Measurements from ENCODE around the gene SLC25A1. TPM values are rescaled to one million over a fixed set of nuclear protein-coding genes. Genes with fewer than 3 reads are reported as not detected.
A peak's percentile ranks its signal among the peaks of the same experiment; 100 is the strongest.

SLC25A1 gene
- total RNA-seq, 6 experiments from 2014 or later: 80.2 to 128 (median 114) TPM

- intact Hi-C loops (cut with DNase I): no loop called here
- ATAC-seq (no peak), DNase-seq (no peak)
- Histone ChIP-seq H3K36me3 (no peaks in the 10 kb centered on the region), H3K9me3 (no peaks in the 10 kb centered on the region), H3K4me1 (peaks cover 0 to 16% (median 8%) of the 10 kb centered on the region in 4 donors), H3K4me3 (no peak overlapping the region), H3K27me3 (no peaks in the 10 kb centered on the region), H3K27ac (no peak overlapping the region)
- no peak for TF ChIP-seq POLR2A (IDR thresholded peaks at IDR 0.05)
- TF ChIP-seq CTCF (IDR thresholded peaks at IDR 0.05): no peak
- WGBS (ENCODE audit: insufficient coverage, low coverage, low lambda C conversion rate, missing lambda C conversion rate): 59% methylated on average over 7 of the region's 12 CpGs
These were observed 3.4 kb upstream of the SLC25A1 start for GRCh38 chr22:19181786-19182471.

- intact Hi-C loops (cut with DNase I): no loop called here
- ATAC-seq: no peak
- WGBS (ENCODE audit: insufficient coverage, low coverage, low lambda C conversion rate, missing lambda C conversion rate): 63% methylated on average over 5 of the region's 11 CpGs
These were observed 2.3 kb upstream of the SLC25A1 start for GRCh38 chr22:19180740-19181410.

GRCh38 chr22:19180234-19180633 lies 1.7 kb upstream of the SLC25A1 start:
- ATAC-seq: no peak
- intact Hi-C loops (cut with DNase I): no loop called here
- Histone ChIP-seq H3K27ac (peak overlapping the region in 1 of 3 donors; percentile 90), H3K9me3 (no peaks in the 10 kb centered on the region), H3K4me3 (no peak overlapping the region), H3K27me3 (no peaks in the 10 kb centered on the region), H3K4me1 (peaks cover 0 to 32% (median 19%) of the 10 kb centered on the region in 4 donors), H3K36me3 (no peaks in the 10 kb centered on the region)
- DNase-seq: no peak
- TF ChIP-seq CTCF (IDR thresholded peaks at IDR 0.05) (no peak), POLR2A (IDR thresholded peaks at IDR 0.05) (no peak)
- WGBS (ENCODE audit: insufficient coverage, low coverage, low lambda C conversion rate, missing lambda C conversion rate): no CpG with 5 or more reads among the region's 9 CpGs

More at GRCh38 chr22:19180740-19181410, 2.3 kb upstream of the SLC25A1 start:
- Histone ChIP-seq H3K27ac (no peak overlapping the region), H3K4me3 (no peak overlapping the region), H3K4me1 (peaks cover 0 to 26% (median 13%) of the 10 kb centered on the region in 4 donors), H3K9me3 (no peaks in the 10 kb centered on the region), H3K27me3 (no peaks in the 10 kb centered on the region), H3K36me3 (no peaks in the 10 kb centered on the region)
- TF ChIP-seq CTCF (IDR thresholded peaks at IDR 0.05) (no peak), POLR2A (IDR thresholded peaks at IDR 0.05) (no peak)
- no peak for DNase-seq

GRCh38 chr22:19179497-19180048 lies 1.0 kb upstream of the SLC25A1 start:
- Histone ChIP-seq H3K9me3 (no peaks in the 10 kb centered on the region), H3K36me3 (no peaks in the 10 kb centered on the region), H3K27me3 (no peaks in the 10 kb centered on the region), H3K4me1 (peaks cover 0 to 39% (median 24%) of the 10 kb centered on the region in 4 donors), H3K4me3 (peak overlapping the region; percentile 73 to 93 (median 83)), H3K27ac (peak overlapping the region; percentile 66 to 90 (median 79))
- intact Hi-C loops (cut with DNase I): loop anchor here in 1 of 2 donors (5.0 kb wide), 1 partner anchor 108 kb away; no protein-coding TSS in a partner anchor
- WGBS (ENCODE audit: insufficient coverage, low coverage, low lambda C conversion rate, missing lambda C conversion rate): 16% methylated on average over 6 of the region's 15 CpGs
- peak; percentile 78 to 86 (median 86) for DNase-seq
- TF ChIP-seq CTCF (IDR thresholded peaks at IDR 0.05): peak; percentile 70 to 79 (median 78)
- TF ChIP-seq POLR2A (IDR thresholded peaks at IDR 0.05): no peak
- peak; percentile 64 to 70 (median 66) for ATAC-seq
